K562 (cell line): ENCODE measurements around the gene MED28. TPM values are rescaled to one million over a fixed set of nuclear protein-coding genes. Genes with fewer than 3 reads are reported as not detected.

Source experiments
- CHCHD3 ChIP-seq: fragments of 250-450 bp; sonication (Bioruptor Pico); IDR thresholded peaks from 2 replicates; pipeline ENCODE4 v2.1.2; 2022; ENCODE audit warnings: mild to moderate bottlenecking
- DMBX1 ChIP-seq: fragments of 250-450 bp; sonication (Bioruptor Pico); IDR thresholded peaks from 2 replicates; pipeline ENCODE4 v1.8.0; 2022; ENCODE audit warnings: inconsistent platforms, mild to moderate bottlenecking, moderate library complexity, borderline replicate concordance
- EP300 ChIP-seq: IDR thresholded peaks from 2 replicates; pipeline ENCODE4 v1.6.1; 2012; ENCODE audit warnings: low read length, improper control_type of control experiment
- NFATC3 ChIP-seq: fragments of 450-650 bp; IDR thresholded peaks from 2 replicates; pipeline ENCODE4 v1.6.1; 2017; ENCODE audit warnings: mild to moderate bottlenecking
- POLR2B ChIP-seq: fragments of 450-650 bp; IDR thresholded peaks from 2 replicates; pipeline ENCODE4 v1.6.1; 2018; ENCODE audit warnings: low read depth; ENCODE audit not compliant: partially characterized antibody
- RCOR1 ChIP-seq, 2 experiments: IDR thresholded peaks; 2 replicates each; pipeline ENCODE4 v1.6.1; 2012; ENCODE audit warnings: low read depth in 2 of 2, low read length in 2 of 2, borderline replicate concordance in 1 of 2, improper control_type of control experiment in 1 of 2
- SRF ChIP-seq, 2 experiments: fragments of 250-450, 450-650 bp in 1 of 2; sonication (Bioruptor Pico) in 1 of 2; sonication (generic) in 1 of 2; formaldehyde crosslinking; IDR thresholded peaks; 2 replicates each; pipeline versions ENCODE4 v1.5.0 to v1.5.1; 2020 to 2022; ENCODE audit warnings: mild to moderate bottlenecking in 1 of 2, missing genetic modification reagents in 1 of 2
- ZFX ChIP-seq: sonication (generic); formaldehyde crosslinking; IDR thresholded peaks from 2 replicates; pipeline ENCODE4 v1.8.0; 2022; ENCODE audit warnings: mild to moderate bottlenecking, missing genetic modification reagents, moderate library complexity
- ZSCAN29 ChIP-seq: fragments of 450-650 bp; IDR thresholded peaks from 2 replicates; pipeline ENCODE4 v1.6.1; 2017
- polyA plus RNA-seq, 8 experiments: library from polyadenylated mRNA; depleted of rRNA in 4 of 8; stranded (reverse) in 5 of 8; unstranded in 3 of 8; fragments of >200 nt; fragmentation: Nextera tagmentation in 2 of 8; fragmentation: Illumina TruSeq in 1 of 8; extraction: Ambion mirVana in 2 of 8; extraction: Trizol in 1 of 8; gene quantifications; 2 replicates each; pipeline versions ENCODE4 v1.2.1 to v1.2.3, GENCODE V29; 2011 to 2014; ENCODE audit warnings: inconsistent platforms in 1 of 8, missing spikeins in 1 of 8
- total RNA-seq, 7 experiments: library from RNA; depleted of rRNA in 6 of 7; stranded (reverse); fragments of >200 nt in 6 of 7; fragmentation: Illumina TruSeq in 2 of 7; extraction: Trizol in 2 of 7; gene quantifications; 2 replicates each; pipeline versions ENCODE4 v1.2.1 to v1.2.3, GENCODE V29; 2011 to 2021; ENCODE audit warnings: low replicate concordance in 1 of 7
- TF ChIP-seq, protein P1 (sequence below): fragments of 450-650 bp; IDR thresholded peaks from 2 replicates; pipeline ENCODE4 v1.6.1; 2016; ENCODE audit warnings: mild to moderate bottlenecking, moderate library complexity
- TF ChIP-seq, protein P2 (sequence below): sonication (generic); formaldehyde crosslinking; IDR thresholded peaks from 2 replicates; pipeline ENCODE4 v1.8.1; 2023; ENCODE audit warnings: mild to moderate bottlenecking, missing genetic modification reagents, moderate library complexity
- TF ChIP-seq, protein P3 (sequence below): fragments of 450-650 bp; formaldehyde crosslinking; IDR thresholded peaks from 2 replicates; pipeline ENCODE4 v1.4.0; 2022; ENCODE audit warnings: mild to moderate bottlenecking, moderate library complexity

MED28 gene
- total and polyA plus RNA-seq, 9 of the 15 experiments (the other 6 are each of a cell fraction or from before 2014, with no cell fraction given), result 15.5 to 93.8 (median 50.5) TPM

DNA sequence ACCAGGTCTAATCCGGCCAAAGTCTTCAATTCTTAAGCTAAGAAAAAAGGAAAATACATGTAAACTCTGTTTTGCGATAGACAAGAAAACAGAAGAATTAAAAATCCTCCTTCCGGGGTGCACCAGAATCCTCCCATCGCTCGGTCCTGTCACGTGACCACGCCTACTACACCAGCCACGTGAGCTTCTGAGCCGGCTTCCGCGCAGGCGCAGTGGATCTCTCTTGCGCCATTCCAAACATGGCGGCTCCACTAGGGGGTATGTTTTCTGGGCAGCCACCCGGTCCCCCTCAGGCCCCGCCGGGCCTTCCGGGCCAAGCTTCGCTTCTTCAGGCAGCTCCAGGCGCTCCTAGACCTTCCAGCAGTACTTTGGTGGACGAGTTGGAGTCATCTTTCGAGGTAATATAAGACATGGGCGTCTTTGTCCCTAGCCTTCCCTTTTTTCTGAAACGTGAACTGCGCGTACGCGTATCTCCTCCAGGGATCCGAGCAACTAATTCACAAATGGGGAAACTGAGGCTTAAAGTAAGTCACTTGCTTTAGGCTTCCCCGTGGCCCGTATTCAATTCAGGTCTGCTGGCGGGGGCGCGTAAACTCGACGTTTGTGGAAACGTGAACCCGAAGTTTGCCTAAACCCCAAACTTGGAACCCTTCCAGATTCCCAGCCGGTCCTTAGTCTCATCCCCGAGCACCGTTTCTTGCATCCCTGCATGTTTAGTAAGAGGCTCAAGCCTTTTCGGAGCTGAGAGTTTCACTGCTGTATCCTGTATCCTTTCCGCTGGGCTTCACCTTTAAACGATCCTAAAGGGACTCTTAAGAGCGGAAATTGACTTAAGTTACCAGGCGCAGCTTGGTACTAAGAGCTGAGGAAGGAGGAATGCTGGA lies at the start of gene MED28 (continued):
- TF ChIP-seq, protein P1, sequence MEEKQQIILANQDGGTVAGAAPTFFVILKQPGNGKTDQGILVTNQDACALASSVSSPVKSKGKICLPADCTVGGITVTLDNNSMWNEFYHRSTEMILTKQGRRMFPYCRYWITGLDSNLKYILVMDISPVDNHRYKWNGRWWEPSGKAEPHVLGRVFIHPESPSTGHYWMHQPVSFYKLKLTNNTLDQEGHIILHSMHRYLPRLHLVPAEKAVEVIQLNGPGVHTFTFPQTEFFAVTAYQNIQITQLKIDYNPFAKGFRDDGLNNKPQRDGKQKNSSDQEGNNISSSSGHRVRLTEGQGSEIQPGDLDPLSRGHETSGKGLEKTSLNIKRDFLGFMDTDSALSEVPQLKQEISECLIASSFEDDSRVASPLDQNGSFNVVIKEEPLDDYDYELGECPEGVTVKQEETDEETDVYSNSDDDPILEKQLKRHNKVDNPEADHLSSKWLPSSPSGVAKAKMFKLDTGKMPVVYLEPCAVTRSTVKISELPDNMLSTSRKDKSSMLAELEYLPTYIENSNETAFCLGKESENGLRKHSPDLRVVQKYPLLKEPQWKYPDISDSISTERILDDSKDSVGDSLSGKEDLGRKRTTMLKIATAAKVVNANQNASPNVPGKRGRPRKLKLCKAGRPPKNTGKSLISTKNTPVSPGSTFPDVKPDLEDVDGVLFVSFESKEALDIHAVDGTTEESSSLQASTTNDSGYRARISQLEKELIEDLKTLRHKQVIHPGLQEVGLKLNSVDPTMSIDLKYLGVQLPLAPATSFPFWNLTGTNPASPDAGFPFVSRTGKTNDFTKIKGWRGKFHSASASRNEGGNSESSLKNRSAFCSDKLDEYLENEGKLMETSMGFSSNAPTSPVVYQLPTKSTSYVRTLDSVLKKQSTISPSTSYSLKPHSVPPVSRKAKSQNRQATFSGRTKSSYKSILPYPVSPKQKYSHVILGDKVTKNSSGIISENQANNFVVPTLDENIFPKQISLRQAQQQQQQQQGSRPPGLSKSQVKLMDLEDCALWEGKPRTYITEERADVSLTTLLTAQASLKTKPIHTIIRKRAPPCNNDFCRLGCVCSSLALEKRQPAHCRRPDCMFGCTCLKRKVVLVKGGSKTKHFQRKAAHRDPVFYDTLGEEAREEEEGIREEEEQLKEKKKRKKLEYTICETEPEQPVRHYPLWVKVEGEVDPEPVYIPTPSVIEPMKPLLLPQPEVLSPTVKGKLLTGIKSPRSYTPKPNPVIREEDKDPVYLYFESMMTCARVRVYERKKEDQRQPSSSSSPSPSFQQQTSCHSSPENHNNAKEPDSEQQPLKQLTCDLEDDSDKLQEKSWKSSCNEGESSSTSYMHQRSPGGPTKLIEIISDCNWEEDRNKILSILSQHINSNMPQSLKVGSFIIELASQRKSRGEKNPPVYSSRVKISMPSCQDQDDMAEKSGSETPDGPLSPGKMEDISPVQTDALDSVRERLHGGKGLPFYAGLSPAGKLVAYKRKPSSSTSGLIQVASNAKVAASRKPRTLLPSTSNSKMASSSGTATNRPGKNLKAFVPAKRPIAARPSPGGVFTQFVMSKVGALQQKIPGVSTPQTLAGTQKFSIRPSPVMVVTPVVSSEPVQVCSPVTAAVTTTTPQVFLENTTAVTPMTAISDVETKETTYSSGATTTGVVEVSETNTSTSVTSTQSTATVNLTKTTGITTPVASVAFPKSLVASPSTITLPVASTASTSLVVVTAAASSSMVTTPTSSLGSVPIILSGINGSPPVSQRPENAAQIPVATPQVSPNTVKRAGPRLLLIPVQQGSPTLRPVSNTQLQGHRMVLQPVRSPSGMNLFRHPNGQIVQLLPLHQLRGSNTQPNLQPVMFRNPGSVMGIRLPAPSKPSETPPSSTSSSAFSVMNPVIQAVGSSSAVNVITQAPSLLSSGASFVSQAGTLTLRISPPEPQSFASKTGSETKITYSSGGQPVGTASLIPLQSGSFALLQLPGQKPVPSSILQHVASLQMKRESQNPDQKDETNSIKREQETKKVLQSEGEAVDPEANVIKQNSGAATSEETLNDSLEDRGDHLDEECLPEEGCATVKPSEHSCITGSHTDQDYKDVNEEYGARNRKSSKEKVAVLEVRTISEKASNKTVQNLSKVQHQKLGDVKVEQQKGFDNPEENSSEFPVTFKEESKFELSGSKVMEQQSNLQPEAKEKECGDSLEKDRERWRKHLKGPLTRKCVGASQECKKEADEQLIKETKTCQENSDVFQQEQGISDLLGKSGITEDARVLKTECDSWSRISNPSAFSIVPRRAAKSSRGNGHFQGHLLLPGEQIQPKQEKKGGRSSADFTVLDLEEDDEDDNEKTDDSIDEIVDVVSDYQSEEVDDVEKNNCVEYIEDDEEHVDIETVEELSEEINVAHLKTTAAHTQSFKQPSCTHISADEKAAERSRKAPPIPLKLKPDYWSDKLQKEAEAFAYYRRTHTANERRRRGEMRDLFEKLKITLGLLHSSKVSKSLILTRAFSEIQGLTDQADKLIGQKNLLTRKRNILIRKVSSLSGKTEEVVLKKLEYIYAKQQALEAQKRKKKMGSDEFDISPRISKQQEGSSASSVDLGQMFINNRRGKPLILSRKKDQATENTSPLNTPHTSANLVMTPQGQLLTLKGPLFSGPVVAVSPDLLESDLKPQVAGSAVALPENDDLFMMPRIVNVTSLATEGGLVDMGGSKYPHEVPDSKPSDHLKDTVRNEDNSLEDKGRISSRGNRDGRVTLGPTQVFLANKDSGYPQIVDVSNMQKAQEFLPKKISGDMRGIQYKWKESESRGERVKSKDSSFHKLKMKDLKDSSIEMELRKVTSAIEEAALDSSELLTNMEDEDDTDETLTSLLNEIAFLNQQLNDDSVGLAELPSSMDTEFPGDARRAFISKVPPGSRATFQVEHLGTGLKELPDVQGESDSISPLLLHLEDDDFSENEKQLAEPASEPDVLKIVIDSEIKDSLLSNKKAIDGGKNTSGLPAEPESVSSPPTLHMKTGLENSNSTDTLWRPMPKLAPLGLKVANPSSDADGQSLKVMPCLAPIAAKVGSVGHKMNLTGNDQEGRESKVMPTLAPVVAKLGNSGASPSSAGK, result 0 out of 2 replicates have a peak, but pooled peaks have one; percentile 18
- TF ChIP-seq POLR2B (peak; percentile 93), ZSCAN29 (no peak), RCOR1 (IDR thresholded peaks at IDR 0.05; ENCODE audit: borderline replicate concordance in 1 of 2, low read depth in 2 of 2, low read length in 2 of 2) (0 out of 4 replicates have a peak, but pooled peaks of 1 of the 2 experiments have one; percentile 7), ZFX (CRISPR knock-in tag) (peak; percentile 74), SRF (CRISPR knock-in tag; IDR thresholded peaks at IDR 0.05) (peak in 1 of 2 experiments; percentile 36; a peak in 1 of 4 replicates), DMBX1 (CRISPR knock-in tag) (no peak; the same call in 1 of the 2 replicates), CHCHD3 (CRISPR knock-in tag) (peak; percentile 76; the same call in 1 of the 2 replicates), EP300 (no peak), NFATC3 (no peak)
- TF ChIP-seq, protein P2, sequence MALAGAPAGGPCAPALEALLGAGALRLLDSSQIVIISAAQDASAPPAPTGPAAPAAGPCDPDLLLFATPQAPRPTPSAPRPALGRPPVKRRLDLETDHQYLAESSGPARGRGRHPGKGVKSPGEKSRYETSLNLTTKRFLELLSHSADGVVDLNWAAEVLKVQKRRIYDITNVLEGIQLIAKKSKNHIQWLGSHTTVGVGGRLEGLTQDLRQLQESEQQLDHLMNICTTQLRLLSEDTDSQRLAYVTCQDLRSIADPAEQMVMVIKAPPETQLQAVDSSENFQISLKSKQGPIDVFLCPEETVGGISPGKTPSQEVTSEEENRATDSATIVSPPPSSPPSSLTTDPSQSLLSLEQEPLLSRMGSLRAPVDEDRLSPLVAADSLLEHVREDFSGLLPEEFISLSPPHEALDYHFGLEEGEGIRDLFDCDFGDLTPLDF (CRISPR knock-in tag), result no peak
- TF ChIP-seq, protein P3, sequence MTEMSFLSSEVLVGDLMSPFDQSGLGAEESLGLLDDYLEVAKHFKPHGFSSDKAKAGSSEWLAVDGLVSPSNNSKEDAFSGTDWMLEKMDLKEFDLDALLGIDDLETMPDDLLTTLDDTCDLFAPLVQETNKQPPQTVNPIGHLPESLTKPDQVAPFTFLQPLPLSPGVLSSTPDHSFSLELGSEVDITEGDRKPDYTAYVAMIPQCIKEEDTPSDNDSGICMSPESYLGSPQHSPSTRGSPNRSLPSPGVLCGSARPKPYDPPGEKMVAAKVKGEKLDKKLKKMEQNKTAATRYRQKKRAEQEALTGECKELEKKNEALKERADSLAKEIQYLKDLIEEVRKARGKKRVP (CRISPR knock-in tag), result no peak
